ENCODE data around the gene CADM3. TPM values are rescaled to one million over a fixed set of nuclear protein-coding genes. Genes with fewer than 3 reads are reported as not detected.

Gene CADM3
- total RNA-seq, 2 experiments from 2014 or later = not detected

- CTCF ChIA-PET (ENCODE audit: unreplicated experiment) = no interaction called here
- Histone ChIP-seq H3K9me2 (ENCODE audit: insufficient read depth, low read length) (no peaks in the 10 kb centered on the region), H3K9me3 (ENCODE audit: low read length) (no peaks in the 10 kb centered on the region), H3K36me3 (ENCODE audit: insufficient read depth, low read length) (no peaks in the 10 kb centered on the region), H3K79me2 (ENCODE audit: insufficient read depth, low read depth, low read length) (no peaks in the 10 kb centered on the region), H3K4me3 (ENCODE audit: low read depth, low read length, poor library complexity, severe bottlenecking) (no peak overlapping the region), H4K20me1 (ENCODE audit: insufficient read depth, low read length) (no peaks in the 10 kb centered on the region), H3K4me2 (ENCODE audit: low read length) (no peak overlapping the region), H3K27ac (ENCODE audit: low read depth, low read length, poor library complexity, severe bottlenecking) (no peak overlapping the region), H2AFZ (ENCODE audit: low read length) (peak overlapping the region; percentile 55; the same call in 1 of the 2 replicates), H3K4me1 (ENCODE audit: insufficient read depth, low read length, poor library complexity, severe bottlenecking) (no peaks in the 10 kb centered on the region)
- DNase-seq (ENCODE audit: low spot score) = peak; percentile 65
- peak; percentile 97 for TF ChIP-seq CTCF (conservative IDR thresholded peaks at IDR 0.05; ENCODE audit: low read length)
- TF ChIP-seq EZH2phosphoT487 (IDR thresholded peaks at IDR 0.05; ENCODE audit: borderline replicate concordance, low read depth, low read length) = no peak
- intact Hi-C loops (cut with micrococcal nuclease; ENCODE audit: unreplicated experiment) = loop anchor here (1.0 to 5.0 kb wide), 2 partner anchors 36 to 50 kb away; no protein-coding TSS in a partner anchor
- POLR2A ChIA-PET = interaction anchor here (0.6 to 1.3 kb wide), 2 partner anchors 838 to 844 kb away, joined by 3 read pairs; no protein-coding TSS in a partner anchor
- no TSS peak for BruUV-seq (replicated peaks)
Measured at GRCh38 chr1:159161001-159161718, 10.3 kb upstream of the CADM3 start.

GRCh38 chr1:159161719-159162026, 9.7 kb upstream of the CADM3 start:
- Histone ChIP-seq H3K4me3 (ENCODE audit: low read depth, low read length, poor library complexity, severe bottlenecking) (no peak overlapping the region), H3K27ac (ENCODE audit: low read depth, low read length, poor library complexity, severe bottlenecking) (no peak overlapping the region), H3K36me3 (ENCODE audit: insufficient read depth, low read length) (no peaks in the 10 kb centered on the region), H2AFZ (ENCODE audit: low read length) (no peak overlapping the region), H4K20me1 (ENCODE audit: insufficient read depth, low read length) (no peaks in the 10 kb centered on the region), H3K4me1 (ENCODE audit: insufficient read depth, low read length, poor library complexity, severe bottlenecking) (no peaks in the 10 kb centered on the region), H3K9me3 (ENCODE audit: low read length) (no peaks in the 10 kb centered on the region), H3K79me2 (ENCODE audit: insufficient read depth, low read depth, low read length) (no peaks in the 10 kb centered on the region), H3K9me2 (ENCODE audit: insufficient read depth, low read length) (no peaks in the 10 kb centered on the region), H3K4me2 (ENCODE audit: low read length) (no peak overlapping the region)
- TF ChIP-seq EZH2phosphoT487 (IDR thresholded peaks at IDR 0.05; ENCODE audit: borderline replicate concordance, low read depth, low read length) (no peak), CTCF (conservative IDR thresholded peaks at IDR 0.05; ENCODE audit: low read length) (no peak)
- no peak for DNase-seq (ENCODE audit: low spot score)
- POLR2A ChIA-PET = interaction anchor here (0.6 kb wide), 1 partner anchor 844 kb away, joined by 3 read pairs; no protein-coding TSS in a partner anchor
- intact Hi-C loops (cut with micrococcal nuclease; ENCODE audit: unreplicated experiment) = loop anchor here (1.0 to 5.0 kb wide), 2 partner anchors 36 to 50 kb away; no protein-coding TSS in a partner anchor
- no TSS peak for BruUV-seq (replicated peaks)
- CTCF ChIA-PET (ENCODE audit: unreplicated experiment) = no interaction called here

Measured in OCI-LY7 (cell line).